ENCODE data around the gene ALDH1L1.

GRCh38 chr3:126161309-126161708, 19.1 kb downstream of the ALDH1L1 start:
- TF ChIP-seq POLR2AphosphoS5 (IDR thresholded peaks at IDR 0.05) (no peak), POLR2A (IDR thresholded peaks at IDR 0.05; ENCODE audit: low read depth) (no peak), CTCF (IDR thresholded peaks at IDR 0.05) (no peak)
